SK-N-MC (cell line): ENCODE data around the gene PDZD2.

Experiments
- EZH2 ChIP-seq: fragments of 200-600 bp; sonication (generic); IDR thresholded peaks from one replicate; pipeline ENCODE4 v1.6.1; 2017; ENCODE audit warnings: antibody characterized with exemption
- POLR2AphosphoS5 ChIP-seq: IDR thresholded peaks from 2 replicates; pipeline ENCODE4 v1.6.1; 2012; ENCODE audit warnings: mild to moderate bottlenecking, low read depth, low read length, borderline replicate concordance

DNA sequence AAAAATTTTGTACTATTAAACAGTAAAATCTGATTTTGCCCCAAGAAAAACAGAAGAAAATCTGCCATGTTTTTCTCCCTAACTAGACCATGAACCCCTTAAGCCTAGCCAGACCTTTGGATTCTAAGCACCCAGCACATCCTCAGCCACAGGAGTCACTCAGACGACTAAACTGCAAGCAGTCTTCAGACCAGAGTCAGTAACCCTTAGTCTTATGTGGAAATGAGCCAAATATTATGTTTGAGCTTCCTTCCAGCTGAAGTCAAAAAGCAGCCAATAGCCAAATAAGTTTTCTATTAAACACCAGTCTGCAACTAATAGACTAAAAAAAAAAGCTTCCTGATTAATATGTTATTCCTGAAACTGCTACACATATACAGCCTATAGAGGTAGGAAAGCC lies 487.8 kb downstream of the PDZD2 start:
- no peak for TF ChIP-seq EZH2
- no peak for TF ChIP-seq POLR2AphosphoS5
